ES-I3 (cell line): ENCODE measurements around the gene SELENOH.
"Not testable (repeated sequence)": the region's sequence is repeated elsewhere in the genome, so short reads cannot be mapped to it uniquely, and the experiment has no call there.

ENCODE experiments used
- H3K36me3 ChIP-seq: 2 replicates; pipeline ENCODE4 v1.6.1; 2013; ENCODE audit warnings: mild to moderate bottlenecking, low read length, control low read depth, moderate library complexity; ENCODE audit not compliant: insufficient read depth
- H3K4me1 ChIP-seq: 2 replicates; pipeline ENCODE4 v1.6.1; 2013; ENCODE audit warnings: mild to moderate bottlenecking, control low read depth, low read length; ENCODE audit not compliant: insufficient read depth
- H3K9ac ChIP-seq: 2 replicates; pipeline ENCODE4 v1.6.1; 2013; ENCODE audit warnings: low read depth, mild to moderate bottlenecking, low read length, moderate library complexity
- H3K9me3 ChIP-seq: 2 replicates; pipeline ENCODE4 v1.6.1; 2013; ENCODE audit warnings: mild to moderate bottlenecking, low read length, moderate library complexity; ENCODE audit not compliant: control insufficient read depth, insufficient read depth

The SELENOH gene, protein sequence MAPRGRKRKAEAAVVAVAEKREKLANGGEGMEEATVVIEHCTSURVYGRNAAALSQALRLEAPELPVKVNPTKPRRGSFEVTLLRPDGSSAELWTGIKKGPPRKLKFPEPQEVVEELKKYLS

DNA sequence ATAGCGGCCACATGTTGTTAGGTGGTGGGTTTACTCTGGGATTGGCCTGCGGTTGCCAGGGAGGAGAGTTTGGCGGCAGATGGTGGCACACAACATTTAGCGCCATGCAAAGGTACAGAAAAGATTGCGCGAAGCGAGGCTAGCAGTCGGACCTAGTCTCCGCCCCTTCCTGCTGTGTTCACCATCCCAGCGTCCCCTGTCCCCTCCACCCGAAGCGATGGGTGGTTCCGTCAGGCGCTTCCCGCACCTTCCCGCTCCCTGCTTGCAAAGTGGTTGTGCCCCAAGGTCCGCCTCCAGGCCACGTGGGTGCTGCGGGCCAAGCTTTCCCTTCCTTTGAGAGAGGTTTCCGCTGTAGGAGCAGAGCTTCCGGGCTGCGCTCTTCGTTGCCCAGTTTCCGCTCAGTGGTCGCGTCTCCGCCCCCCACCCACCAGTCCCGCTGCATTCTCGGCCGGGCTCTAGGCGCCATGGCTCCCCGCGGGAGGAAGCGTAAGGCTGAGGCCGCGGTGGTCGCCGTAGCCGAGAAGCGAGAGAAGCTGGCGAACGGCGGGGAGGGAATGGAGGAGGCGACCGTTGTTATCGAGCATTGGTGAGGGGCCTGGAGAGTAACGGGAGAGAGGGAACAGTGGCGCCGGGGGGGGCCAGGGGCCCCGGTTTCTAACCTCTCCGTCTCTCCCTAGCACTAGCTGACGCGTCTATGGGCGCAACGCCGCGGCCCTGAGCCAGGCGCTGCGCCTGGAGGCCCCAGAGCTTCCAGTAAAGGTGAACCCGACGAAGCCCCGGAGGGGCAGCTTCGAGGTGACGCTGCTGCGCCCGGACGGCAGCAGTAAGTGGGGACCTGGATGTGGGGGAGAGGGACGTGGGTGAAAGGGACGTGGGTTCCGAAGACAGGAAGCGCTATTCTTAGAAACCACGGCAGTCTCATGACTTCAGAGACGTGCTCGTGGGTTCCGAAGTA is at the start of gene SELENOH:
TSS of gene SELENOH (plus strand) at position 360 of the 955 bp plus-strand sequence. CDS start at position 465, 105 bp downstream.
- no peaks in the 10 kb centered on the region for H3K9me3 ChIP-seq
- peak within 1 kb of the TSS; percentile 99 for H3K9ac ChIP-seq
- peaks cover 13% of the 10 kb centered on the region for H3K36me3 ChIP-seq
- peaks cover 6% of the 10 kb centered on the region; the same call in 1 of the 2 replicates for H3K4me1 ChIP-seq

DNA sequence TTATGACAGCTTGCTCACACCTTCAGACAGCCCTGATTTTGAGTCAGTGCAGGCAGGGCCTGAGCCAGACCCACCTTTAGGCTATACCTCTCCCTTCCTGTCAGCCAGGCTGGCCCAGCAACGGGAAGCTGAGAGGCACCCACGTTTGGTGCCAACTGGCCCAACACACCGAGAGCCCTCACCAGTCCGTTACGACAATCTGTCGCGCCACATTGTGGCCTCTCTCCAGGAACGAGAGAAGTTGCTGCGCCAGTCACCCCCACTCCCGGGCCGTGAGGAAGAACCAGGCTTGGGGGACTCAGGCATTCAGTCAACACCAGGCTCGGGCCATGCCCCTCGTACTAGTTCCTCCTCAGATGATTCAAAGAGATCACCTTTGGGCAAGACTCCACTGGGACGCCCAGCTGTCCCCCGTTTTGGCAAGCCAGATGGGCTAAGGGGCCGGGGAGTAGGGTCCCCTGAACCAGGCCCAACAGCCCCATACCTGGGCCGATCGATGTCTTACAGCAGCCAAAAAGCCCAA is 42.4 kb upstream of the SELENOH start:
- Histone ChIP-seq H3K36me3 (peaks cover 35% of the 10 kb centered on the region), H3K9me3 (no peaks in the 10 kb centered on the region), H3K9ac (no peak overlapping the region), H3K4me1 (no peaks in the 10 kb centered on the region)

DNA sequence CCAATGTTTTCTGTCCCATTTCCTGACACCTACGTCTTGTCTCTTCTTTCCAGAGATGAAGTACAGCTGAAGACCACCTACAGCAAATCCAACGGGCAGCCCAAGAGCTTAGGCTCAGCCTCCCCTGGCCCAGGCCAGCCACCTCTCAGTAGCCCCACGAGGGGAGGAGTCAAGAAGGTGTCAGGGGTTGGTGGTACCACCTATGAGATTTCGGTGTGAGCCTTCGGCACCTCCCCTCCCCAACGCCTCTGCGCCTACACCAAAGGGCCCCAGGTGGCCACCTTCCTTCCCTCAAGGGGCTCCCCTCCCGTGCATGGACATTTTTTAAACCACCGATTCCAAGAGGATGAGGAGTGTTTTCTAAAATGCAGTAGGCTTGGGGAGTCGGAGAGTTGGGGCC is 41.5 kb upstream of the SELENOH start:
- H3K36me3 ChIP-seq, result peaks cover 30% of the 10 kb centered on the region
- no peaks in the 10 kb centered on the region for H3K9me3 ChIP-seq
- no peak overlapping the region for H3K9ac ChIP-seq
- H3K4me1 ChIP-seq, result no peaks in the 10 kb centered on the region

DNA sequence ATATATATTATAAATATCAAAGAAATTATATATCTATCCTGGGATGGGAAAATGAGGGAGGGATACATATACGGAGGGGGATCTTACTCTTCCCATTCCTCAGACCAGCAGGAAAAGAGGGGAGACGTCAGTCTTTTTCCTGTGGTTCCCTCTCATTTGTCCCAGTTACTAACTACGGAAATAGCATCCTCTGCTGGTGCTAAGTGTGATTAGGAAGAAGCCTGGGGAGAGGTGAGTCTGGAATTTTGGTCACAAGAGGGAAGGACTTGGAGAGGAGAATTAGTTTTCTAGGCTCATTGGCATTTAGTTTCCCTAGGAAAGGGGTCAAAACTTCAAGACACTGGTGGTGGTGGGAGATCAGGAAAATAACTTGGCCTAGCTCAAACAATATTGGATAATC is 40.9 kb upstream of the SELENOH start:
- Histone ChIP-seq H3K36me3 (peaks cover 29% of the 10 kb centered on the region), H3K4me1 (no peaks in the 10 kb centered on the region), H3K9ac (no peak overlapping the region), H3K9me3 (no peaks in the 10 kb centered on the region)

DNA sequence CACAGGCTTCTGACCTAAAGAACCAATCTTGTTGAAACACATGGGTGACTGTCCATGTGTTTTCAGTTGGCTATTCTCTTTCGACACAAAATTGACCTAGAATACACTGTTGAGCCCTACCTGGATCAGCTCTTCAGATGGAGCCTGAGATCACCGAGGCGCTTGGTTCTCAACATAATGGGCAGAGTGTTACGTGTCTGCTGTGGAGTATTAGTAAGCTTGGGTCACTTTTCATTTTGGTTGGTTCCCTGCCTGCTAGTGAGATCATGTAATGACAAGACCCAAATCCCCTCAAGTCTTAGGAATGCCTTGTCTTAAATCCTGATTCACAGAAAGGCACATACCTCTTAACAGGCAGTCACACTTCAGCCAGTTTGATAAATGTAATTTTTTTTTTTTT is 38.0 kb upstream of the SELENOH start:
- peaks cover 21% of the 10 kb centered on the region for H3K36me3 ChIP-seq
- no peaks in the 10 kb centered on the region for H3K9me3 ChIP-seq
- no peaks in the 10 kb centered on the region for H3K4me1 ChIP-seq
- H3K9ac ChIP-seq, result no peak overlapping the region

DNA sequence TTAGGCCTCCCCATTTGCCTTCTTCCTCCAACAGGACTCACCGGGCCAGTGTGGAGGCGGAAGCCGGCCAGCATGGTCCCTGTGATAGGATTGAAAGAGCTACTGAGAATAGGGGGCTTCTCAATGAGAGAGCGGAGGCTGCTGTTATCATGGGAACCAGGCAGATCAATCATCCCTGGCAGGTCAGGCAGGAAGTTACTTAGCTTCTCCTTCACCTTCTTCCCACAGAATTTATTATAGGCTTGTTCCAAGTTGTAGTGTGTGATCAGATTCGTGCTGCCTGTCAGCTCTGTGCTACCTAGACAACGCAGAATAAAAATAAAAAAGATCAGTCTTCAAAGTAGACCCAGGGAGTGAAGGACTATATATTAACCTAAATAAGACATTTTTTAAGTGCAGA is 36.4 kb upstream of the SELENOH start:
- H3K9ac ChIP-seq, result no peak overlapping the region
- no peaks in the 10 kb centered on the region for H3K9me3 ChIP-seq
- H3K36me3 ChIP-seq, result peaks cover 10% of the 10 kb centered on the region
- no peaks in the 10 kb centered on the region for H3K4me1 ChIP-seq

DNA sequence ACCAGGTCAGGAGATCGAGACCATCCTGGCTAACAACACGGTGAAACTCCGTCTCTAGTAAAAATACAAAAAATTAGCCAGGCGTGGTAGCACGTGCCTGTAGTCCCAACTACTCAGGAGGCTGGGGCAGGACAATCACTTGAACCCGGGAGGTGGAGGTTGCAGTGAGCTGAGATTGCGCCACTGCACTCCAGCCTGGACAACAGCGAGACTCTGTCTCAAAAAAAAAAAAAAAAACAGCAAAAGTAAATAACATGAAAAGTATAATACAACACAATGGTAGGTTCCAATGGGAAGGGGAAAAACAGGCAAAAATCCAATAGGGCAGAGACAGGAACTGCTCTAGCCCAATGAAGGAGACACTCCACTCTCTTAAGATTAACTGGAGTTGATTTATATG is 35.9 kb upstream of the SELENOH start:
- not testable (repeated sequence) for H3K9ac ChIP-seq, H3K4me1 ChIP-seq, H3K9me3 ChIP-seq, H3K36me3 ChIP-seq

DNA sequence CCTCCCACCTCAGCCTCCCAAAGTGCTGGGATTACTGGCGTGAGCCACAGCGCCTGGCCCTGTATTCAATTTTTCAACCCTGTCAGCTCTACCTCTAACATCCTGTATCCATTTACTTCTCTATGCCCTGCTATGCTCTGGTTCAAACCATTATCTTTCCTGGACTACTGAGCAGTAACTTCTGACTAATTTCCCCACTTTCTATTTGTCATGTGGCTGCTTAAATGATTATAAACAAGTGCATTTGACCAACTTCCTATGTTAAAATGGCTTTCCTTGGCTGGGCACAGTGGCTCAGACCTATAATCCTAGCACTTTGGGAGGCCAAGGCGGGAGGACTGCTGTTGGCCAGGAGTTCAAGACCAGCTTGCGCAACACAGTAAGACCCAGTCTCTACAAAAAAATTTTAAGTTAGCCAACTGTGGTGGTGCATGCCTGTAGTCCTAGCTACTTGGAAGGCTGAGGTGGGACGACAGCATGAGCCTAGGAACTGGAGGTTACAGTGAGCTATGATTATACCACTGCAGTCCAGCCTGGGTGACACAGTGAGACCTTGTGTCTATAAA is 31.4 kb upstream of the SELENOH start:
- H3K9ac ChIP-seq, result no peak overlapping the region
- H3K9me3 ChIP-seq, result no peaks in the 10 kb centered on the region
- H3K36me3 ChIP-seq, result no peaks in the 10 kb centered on the region
- peaks cover 11% of the 10 kb centered on the region; the same call in 1 of the 2 replicates for H3K4me1 ChIP-seq

DNA sequence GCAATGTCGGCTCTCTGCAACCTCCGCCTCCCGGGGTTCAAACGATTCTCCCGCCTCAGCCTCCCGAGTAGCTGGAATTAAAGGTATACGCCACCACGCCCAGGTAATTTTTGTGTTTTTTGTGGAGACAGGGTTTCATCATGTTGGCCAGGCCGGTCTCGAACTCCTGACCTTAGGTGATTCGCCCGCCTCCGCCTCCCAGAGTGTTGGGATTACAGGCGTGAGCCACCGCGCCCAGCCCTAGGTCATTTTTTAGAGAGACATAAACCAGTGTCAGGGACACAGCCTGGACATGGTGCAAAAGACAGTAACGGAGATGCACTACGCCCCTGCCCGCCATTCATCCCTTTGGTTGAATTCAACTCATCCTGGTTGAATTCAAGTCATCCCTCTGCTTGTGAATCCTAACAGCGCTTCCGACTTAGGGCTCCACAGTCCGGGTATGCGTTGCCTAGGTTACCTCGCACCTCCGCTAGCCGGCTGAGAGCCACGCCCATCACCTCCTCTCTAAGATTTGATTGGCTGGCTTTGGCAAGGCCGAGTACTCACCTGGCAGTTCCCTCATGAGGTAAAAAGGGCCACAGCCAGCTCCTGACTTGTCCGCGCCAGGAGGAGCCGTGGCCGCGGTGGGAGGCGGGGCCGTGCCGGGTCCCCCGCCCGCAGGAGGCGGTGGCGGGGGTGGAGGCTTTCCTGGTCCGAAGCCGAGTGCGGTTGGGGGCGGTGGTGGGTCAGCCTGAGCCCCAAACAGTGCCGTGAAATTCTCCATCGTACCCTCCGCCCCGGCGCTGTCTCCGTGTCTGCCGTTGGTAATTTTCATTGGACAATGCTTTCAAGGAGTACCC is 29.7 kb upstream of the SELENOH start, which contains the start of gene MED19:
TSS of gene MED19 (minus strand) at position 802 of the 842 bp plus-strand sequence. CDS start at position 766, 36 bp downstream.
- Histone ChIP-seq H3K9me3 (no peaks in the 10 kb centered on the region), H3K36me3 (no peaks in the 10 kb centered on the region), H3K9ac (peak within 1 kb of the TSS; percentile 76), H3K4me1 (peaks cover 11% of the 10 kb centered on the region; the same call in 1 of the 2 replicates)

DNA sequence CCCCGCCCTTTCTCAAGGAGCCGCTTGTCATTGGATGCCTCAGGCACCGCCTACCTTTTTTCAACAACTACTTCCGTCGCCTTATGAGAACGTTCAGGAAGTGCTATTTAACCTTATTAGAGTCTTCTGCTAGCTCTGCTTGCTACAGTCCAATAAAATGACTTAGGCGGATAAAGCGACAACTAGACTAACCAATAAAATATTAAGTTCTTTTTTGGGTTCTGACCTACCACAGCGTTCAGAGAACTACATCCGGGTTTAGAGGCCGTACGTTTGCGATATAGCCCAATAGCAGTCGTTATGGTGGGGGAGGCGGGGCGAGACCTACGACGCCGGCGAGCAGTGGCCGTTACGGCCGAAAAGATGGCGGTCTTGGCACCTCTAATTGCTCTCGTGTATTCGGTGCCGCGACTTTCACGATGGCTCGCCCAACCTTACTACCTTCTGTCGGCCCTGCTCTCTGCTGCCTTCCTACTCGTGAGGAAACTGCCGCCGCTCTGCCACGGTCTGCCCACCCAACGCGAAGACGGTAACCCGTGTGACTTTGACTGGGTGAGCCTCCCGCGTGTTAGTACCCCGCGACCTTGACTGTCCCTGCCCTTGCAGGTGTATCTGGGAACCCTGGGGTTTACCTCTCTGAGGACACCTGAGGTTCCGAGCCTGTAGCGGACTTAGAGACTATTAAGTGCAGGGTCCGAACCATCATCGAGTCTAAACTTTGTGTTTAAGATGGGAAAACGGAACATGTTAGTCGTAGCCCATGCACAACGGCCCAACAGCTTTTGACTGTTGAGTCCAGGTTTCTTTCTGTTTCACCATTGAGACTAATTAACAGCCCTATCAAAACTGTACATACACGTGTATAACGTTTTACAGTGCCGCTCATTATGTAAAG is 28.8 kb upstream of the SELENOH start, which contains the start of gene TMX2:
TSS of gene TMX2 (plus strand) at position 338 of the 895 bp plus-strand sequence. CDS start at position 364, 26 bp downstream.
- H3K9ac ChIP-seq, result peak within 1 kb of the TSS; percentile 76

DNA sequence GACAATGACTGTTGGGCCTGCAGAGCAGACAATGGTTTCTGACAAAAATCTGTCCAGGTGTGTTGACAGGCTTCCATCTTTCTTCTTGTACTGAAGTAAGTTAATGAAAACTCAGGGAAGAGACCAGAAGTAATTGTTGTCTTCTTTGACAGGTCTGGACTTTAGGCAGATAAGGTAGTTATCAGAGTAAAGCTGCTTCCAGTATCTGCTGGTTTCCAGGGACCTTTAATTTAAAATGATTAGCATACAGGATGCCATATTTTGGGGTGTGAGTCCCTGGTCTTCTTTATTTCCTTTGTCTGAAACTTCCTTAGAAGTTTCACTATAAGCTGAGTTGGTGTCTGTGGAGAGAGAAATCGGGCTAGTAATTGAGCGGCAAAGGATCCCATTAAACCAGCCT is 27.5 kb upstream of the SELENOH start:
- Histone ChIP-seq H3K9me3 (no peaks in the 10 kb centered on the region), H3K4me1 (peaks cover 11% of the 10 kb centered on the region; the same call in 1 of the 2 replicates), H3K9ac (peak overlapping the region; percentile 76), H3K36me3 (no peaks in the 10 kb centered on the region; the same call in 1 of the 2 replicates)

More for the DNA sequence above, 28.8 kb upstream of the SELENOH start, which contains the start of gene TMX2:
- Histone ChIP-seq H3K4me1 (peaks cover 11% of the 10 kb centered on the region; the same call in 1 of the 2 replicates), H3K9me3 (no peaks in the 10 kb centered on the region), H3K36me3 (no peaks in the 10 kb centered on the region)

DNA sequence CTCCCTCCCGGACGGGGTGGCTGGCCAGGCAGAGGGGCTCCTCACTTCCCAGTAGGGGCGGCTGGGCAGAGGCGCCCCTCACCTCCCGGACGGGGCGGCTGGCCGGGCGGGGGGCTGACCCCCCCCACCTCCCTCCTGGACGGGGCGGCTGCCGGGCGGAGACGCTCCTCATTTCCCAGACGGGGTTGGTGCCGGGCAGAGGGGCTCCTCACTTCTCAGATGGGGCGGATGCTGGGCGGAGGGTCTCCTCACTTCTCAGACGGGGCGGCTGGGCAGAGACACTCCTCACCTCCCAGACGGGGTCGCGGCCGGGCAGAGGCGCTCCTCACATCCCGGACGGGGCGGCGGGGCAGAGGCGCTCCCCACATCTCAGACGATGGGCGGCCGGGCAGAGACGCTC is 24.6 kb upstream of the SELENOH start:
- not testable (repeated sequence) for H3K9me3 ChIP-seq, H3K9ac ChIP-seq, H3K36me3 ChIP-seq, H3K4me1 ChIP-seq

DNA sequence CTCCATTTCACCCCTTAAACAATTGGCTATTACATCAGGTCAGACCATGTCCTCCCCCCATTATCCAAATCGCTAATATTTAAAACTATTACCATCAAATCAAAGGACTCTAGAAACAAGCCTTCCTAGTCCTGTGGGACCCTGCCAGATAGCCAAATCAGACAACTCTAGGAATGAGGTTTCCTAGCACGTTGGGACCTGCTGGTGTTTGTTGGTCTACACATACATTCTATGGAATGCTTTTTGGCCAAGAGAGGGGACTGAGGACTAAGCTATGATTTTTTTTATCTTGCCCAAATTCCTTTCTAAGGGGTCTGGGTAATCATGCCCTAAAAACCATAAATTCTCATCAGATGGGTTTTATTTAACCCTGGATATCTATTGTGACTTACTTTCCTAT is 14.1 kb upstream of the SELENOH start:
- Histone ChIP-seq H3K9me3 (no peaks in the 10 kb centered on the region), H3K4me1 (peaks cover 9% of the 10 kb centered on the region), H3K9ac (no peak overlapping the region), H3K36me3 (no peaks in the 10 kb centered on the region)
